Esophagus squamous epithelium (tissue), 5 donors: ENCODE measurements around the gene SLC66A3. TPM values are rescaled to one million over a fixed set of nuclear protein-coding genes. Genes with fewer than 3 reads are reported as not detected.

Experiments used
- DNase-seq: peaks from one replicate; lab custom pipeline; 2025; lab: John Stamatoyannopoulos, UW
- H3K27ac ChIP-seq, 4 donors: fragments of 200-600 bp; sonication (generic); one replicate each; pipeline ENCODE4 v1.5.1; 2016 to 2019; ENCODE audit warnings: mild to moderate bottlenecking in 1 of 4
- H3K27me3 ChIP-seq, 4 donors: fragments of 200-600 bp; sonication (generic); 1 replicate in 3 of 4; 2 replicates in 1 of 4; pipeline versions ENCODE4 v1.5.1 to v1.6.0; 2017 to 2021; ENCODE audit warnings: antibody characterized with exemption in 1 of 4
- H3K36me3 ChIP-seq, 3 donors: fragments of 200-600 bp; sonication (generic); one replicate each; pipeline ENCODE4 v1.5.1; 2016 to 2019
- H3K4me1 ChIP-seq, 3 donors: fragments of 200-600 bp; sonication (generic); one replicate each; pipeline ENCODE4 v1.5.1; 2017 to 2019
- H3K4me3 ChIP-seq, 4 donors: fragments of 200-600 bp; sonication (generic); 1 replicate in 3 of 4; 2 replicates in 1 of 4; pipeline ENCODE4 v1.5.1; 2016 to 2019; ENCODE audit warnings: mild to moderate bottlenecking in 2 of 4, moderate library complexity in 1 of 4
- H3K9me3 ChIP-seq, 3 donors: fragments of 200-600 bp; sonication (generic); one replicate each; pipeline ENCODE4 v1.5.1; 2016 to 2019
- POLR2A ChIP-seq, 4 donors: fragments of 450-650 bp; IDR thresholded peaks; one replicate each; pipeline ENCODE4 v1.6.1; 2017; ENCODE audit warnings: antibody characterized with exemption in 4 of 4, mild to moderate bottlenecking in 4 of 4, moderate library complexity in 3 of 4
- WGBS, 2 donors: methylation state at CpG; one replicate each; pipeline ENCODE4 v1.1.5; 2018; 5-methylcytosine and 5-hydroxymethylcytosine counted together
- intact Hi-C: fragments of 100-400 bp; cut with DNase I; formaldehyde crosslinking; loops from one replicate; pipeline ENCODE4 v1.15.0; 2022
- total RNA-seq, 4 donors: library from RNA; depleted of rRNA; stranded (reverse); fragments of >200 nt; gene quantifications; one replicate each; pipeline ENCODE4 v1.1.0, GENCODE V29; 2016
- TF ChIP-seq, protein P1 (sequence below), 6 experiments: fragments of 450-650 bp in 4 of 6; fragments of 200-600 bp in 2 of 6; sonication (generic) in 2 of 6; IDR thresholded peaks; one replicate each; pipeline ENCODE4 v1.5.1; 2016 to 2019; ENCODE audit warnings: antibody characterized with exemption in 6 of 6, mild to moderate bottlenecking in 4 of 6, moderate library complexity in 4 of 6
- donor health status: DM: yes; HTN: yes; CAD: no.

SLC66A3 gene
- total RNA-seq, 4 donors from 2014 or later: 15.6 to 27.8 (median 20.2) TPM

DNA sequence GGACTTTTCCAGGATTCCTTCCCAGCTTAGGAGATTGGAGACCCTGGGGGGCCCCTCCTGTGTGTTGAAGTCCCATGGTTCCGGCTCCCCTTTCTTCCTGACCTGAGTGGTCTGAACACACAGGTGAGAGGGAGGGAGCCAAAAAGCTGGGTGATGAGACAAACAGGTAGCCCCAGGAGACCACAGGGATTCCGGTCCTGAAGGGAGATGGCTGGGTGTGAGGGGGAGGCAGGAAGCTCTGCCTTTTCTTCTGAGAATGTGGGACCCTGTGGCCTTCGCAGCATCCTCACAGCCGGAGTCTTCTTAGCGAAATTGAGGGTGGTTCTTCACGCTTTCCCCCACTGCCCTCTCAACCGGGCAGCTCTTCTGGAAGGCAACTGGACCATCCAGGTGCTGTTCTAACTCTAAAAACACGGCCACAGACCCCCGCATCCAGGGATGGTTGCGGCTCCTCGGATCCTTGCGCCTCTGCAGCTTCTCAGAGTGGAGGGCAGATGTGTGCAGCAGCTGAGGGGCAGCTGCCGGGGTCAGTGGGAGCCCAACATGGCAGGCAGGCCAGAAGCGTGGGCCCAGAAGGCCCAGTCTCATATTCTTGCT is 4.4 kb downstream of the SLC66A3 start:
- TF ChIP-seq, protein P1, sequence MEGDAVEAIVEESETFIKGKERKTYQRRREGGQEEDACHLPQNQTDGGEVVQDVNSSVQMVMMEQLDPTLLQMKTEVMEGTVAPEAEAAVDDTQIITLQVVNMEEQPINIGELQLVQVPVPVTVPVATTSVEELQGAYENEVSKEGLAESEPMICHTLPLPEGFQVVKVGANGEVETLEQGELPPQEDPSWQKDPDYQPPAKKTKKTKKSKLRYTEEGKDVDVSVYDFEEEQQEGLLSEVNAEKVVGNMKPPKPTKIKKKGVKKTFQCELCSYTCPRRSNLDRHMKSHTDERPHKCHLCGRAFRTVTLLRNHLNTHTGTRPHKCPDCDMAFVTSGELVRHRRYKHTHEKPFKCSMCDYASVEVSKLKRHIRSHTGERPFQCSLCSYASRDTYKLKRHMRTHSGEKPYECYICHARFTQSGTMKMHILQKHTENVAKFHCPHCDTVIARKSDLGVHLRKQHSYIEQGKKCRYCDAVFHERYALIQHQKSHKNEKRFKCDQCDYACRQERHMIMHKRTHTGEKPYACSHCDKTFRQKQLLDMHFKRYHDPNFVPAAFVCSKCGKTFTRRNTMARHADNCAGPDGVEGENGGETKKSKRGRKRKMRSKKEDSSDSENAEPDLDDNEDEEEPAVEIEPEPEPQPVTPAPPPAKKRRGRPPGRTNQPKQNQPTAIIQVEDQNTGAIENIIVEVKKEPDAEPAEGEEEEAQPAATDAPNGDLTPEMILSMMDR (IDR thresholded peaks at IDR 0.05): no peak
- TF ChIP-seq POLR2A (IDR thresholded peaks at IDR 0.05): no peak
- intact Hi-C loops: no loop called here
- Histone ChIP-seq H3K4me1 (peaks cover 10 to 15% (median 14%) of the 10 kb centered on the region in 3 donors), H3K27ac (no peak overlapping the region), H3K9me3 (no peaks in the 10 kb centered on the region), H3K27me3 (no peaks in the 10 kb centered on the region), H3K4me3 (no peak overlapping the region), H3K36me3 (peaks cover 0 to 18% (median 0%) of the 10 kb centered on the region in 3 donors)
- no peak for DNase-seq
- WGBS, 2 donors: 94 to 97% methylated on average over 10 to 12 of the region's 14 CpGs

GRCh38 chr2:11160256-11160655 is 5.0 kb downstream of the SLC66A3 start:
- Histone ChIP-seq H3K4me1 (peaks cover 10 to 14% (median 14%) of the 10 kb centered on the region in 3 donors), H3K4me3 (no peak overlapping the region), H3K27ac (no peak overlapping the region), H3K27me3 (no peaks in the 10 kb centered on the region), H3K9me3 (no peaks in the 10 kb centered on the region), H3K36me3 (peaks cover 0 to 18% (median 0%) of the 10 kb centered on the region in 3 donors)
- no peak for DNase-seq
- 91 to 94% methylated on average over 12 to 13 of the region's 13 CpGs for WGBS, 2 donors
- intact Hi-C loops: no loop called here
- TF ChIP-seq, protein P1 (IDR thresholded peaks at IDR 0.05): no peak
- no peak for TF ChIP-seq POLR2A (IDR thresholded peaks at IDR 0.05)

DNA sequence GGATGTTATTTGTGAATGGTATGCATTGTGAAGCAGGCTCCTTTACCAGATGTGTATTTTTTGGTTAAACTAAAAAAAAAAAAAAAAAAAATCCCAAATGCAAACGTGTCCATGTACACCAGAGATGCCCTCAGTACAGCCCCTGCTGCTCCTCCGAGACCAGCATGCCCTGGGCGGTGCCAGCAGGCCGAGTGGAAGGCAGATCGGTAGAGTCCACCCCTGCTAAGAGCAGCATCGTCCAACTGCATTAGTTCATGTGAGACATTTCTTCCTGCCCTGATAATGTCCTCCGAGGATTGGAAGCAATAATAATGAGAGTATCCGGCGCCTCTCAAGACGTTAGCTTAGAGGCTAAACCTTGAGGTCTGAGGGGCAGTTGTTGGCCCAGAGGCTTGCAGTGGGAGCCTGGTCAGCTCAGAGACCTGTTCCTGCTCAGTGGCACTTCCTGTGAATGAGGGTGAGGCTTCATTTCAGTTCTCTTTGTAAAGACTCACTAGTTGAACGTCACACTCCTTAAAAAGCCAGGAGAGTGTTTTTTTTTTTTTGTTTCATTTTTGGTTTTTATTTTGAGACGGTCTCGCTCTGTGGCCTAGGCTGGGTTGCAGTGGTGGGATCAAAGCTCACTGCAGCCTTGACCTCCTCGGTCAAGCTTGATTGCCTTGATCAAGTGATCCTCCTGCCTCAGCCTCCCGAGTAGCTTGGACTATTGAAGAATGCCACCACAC is 5.6 kb downstream of the SLC66A3 start:
- Histone ChIP-seq H3K27me3 (no peaks in the 10 kb centered on the region), H3K4me1 (peaks cover 8 to 9% (median 9%) of the 10 kb centered on the region in 3 donors), H3K4me3 (no peak overlapping the region), H3K36me3 (peaks cover 0 to 18% (median 0%) of the 10 kb centered on the region in 3 donors), H3K9me3 (no peaks in the 10 kb centered on the region), H3K27ac (no peak overlapping the region)
- TF ChIP-seq POLR2A (IDR thresholded peaks at IDR 0.05): no peak
- TF ChIP-seq, protein P1 (IDR thresholded peaks at IDR 0.05): no peak
- 74 to 86% methylated on average over 10 to 15 of the region's 15 CpGs for WGBS, 2 donors
- intact Hi-C loops: no loop called here
- DNase-seq: no peak

GRCh38 chr2:11161747-11162146 is 6.5 kb downstream of the SLC66A3 start:
- H3K27ac ChIP-seq: no peak overlapping the region

More at GRCh38 chr2:11161747-11162146, 6.5 kb downstream of the SLC66A3 start:
- Histone ChIP-seq H3K4me1 (peaks cover 0 to under 1% (median under 1%) of the 10 kb centered on the region in 3 donors), H3K27me3 (no peaks in the 10 kb centered on the region), H3K9me3 (no peaks in the 10 kb centered on the region), H3K36me3 (peaks cover 0 to 18% (median 0%) of the 10 kb centered on the region in 3 donors), H3K4me3 (no peak overlapping the region)
- intact Hi-C loops: no loop called here
- no peak for DNase-seq
- WGBS, 2 donors: 90 to 100% methylated on average over 2 of the region's 4 CpGs
- TF ChIP-seq POLR2A (IDR thresholded peaks at IDR 0.05): no peak
- TF ChIP-seq, protein P1 (IDR thresholded peaks at IDR 0.05): no peak
